Endodermal cell (in vitro differentiated cells): Measurements from ENCODE around the gene MED13L. TPM values are rescaled to one million over a fixed set of nuclear protein-coding genes. Genes with fewer than 3 reads are reported as not detected.
A peak's percentile ranks its signal among the peaks of the same experiment; 100 is the strongest.

Experiments
- DNase-seq: peaks from one replicate; pipeline ENCODE4 v3.0.0-alpha.2; 2017
- H3K27ac ChIP-seq: 2 replicates; pipeline ENCODE4 v1.5.1; 2013; ENCODE audit warnings: mild to moderate bottlenecking, low read depth, low read length, moderate library complexity
- H3K27me3 ChIP-seq: 2 replicates; pipeline ENCODE4 v1.6.1; 2013; ENCODE audit warnings: mild to moderate bottlenecking, low read length, moderate library complexity; ENCODE audit not compliant: insufficient read depth, control insufficient read depth, poor library complexity, severe bottlenecking
- H3K36me3 ChIP-seq: 2 replicates; pipeline ENCODE4 v1.7.0; 2013; ENCODE audit warnings: mild to moderate bottlenecking, low read length, moderate library complexity; ENCODE audit not compliant: control insufficient read depth, insufficient read depth
- H3K4me1 ChIP-seq: one replicate; pipeline ENCODE4 v1.7.0; 2013; ENCODE audit warnings: low read length; ENCODE audit not compliant: control insufficient read depth, insufficient read depth
- H3K4me3 ChIP-seq: 2 replicates; pipeline ENCODE4 v1.5.1; 2013; ENCODE audit warnings: mild to moderate bottlenecking, low read length, moderate library complexity
- H3K9ac ChIP-seq: 2 replicates; pipeline ENCODE4 v1.6.1; 2013; ENCODE audit warnings: mild to moderate bottlenecking, low read length, moderate library complexity; ENCODE audit not compliant: poor library complexity, severe bottlenecking; ENCODE audit errors: extremely low read depth
- H3K9me3 ChIP-seq: 2 replicates; pipeline ENCODE4 v1.6.1; 2013; ENCODE audit warnings: mild to moderate bottlenecking, low read length, moderate library complexity; ENCODE audit not compliant: control insufficient read depth
- H3K27ac Mint-ChIP-seq: 2 replicates; pipeline ENCODE4 v1.8.0; 2020; ENCODE audit warnings: mixed read lengths
- H3K27me3 Mint-ChIP-seq: 2 replicates; pipeline ENCODE4 v1.8.0; 2021; ENCODE audit warnings: mild to moderate bottlenecking, mixed read lengths; ENCODE audit not compliant: insufficient read depth
- H3K36me3 Mint-ChIP-seq: 2 replicates; pipeline ENCODE4 v1.8.0; 2020; ENCODE audit warnings: low read depth, mixed read lengths
- H3K4me1 Mint-ChIP-seq: 2 replicates; pipeline ENCODE4 v1.8.0; 2020; ENCODE audit warnings: mixed read lengths
- H3K4me3 Mint-ChIP-seq: 2 replicates; pipeline ENCODE4 v1.8.0; 2020; ENCODE audit warnings: mild to moderate bottlenecking, moderate library complexity, mixed read lengths
- H3K9me3 Mint-ChIP-seq: 2 replicates; pipeline ENCODE4 v1.8.0; 2020; ENCODE audit warnings: mild to moderate bottlenecking, mixed read lengths
- CTCF ChIP-seq: fragments of 200-600 bp; sonication (generic); conservative IDR thresholded peaks from 2 replicates; pipeline ENCODE4 v1.5.0; 2021; ENCODE audit warnings: antibody characterized with exemption, mild to moderate bottlenecking
- WGBS, 2 experiments: methylation state at CpG; one replicate each; pipeline versions ENCODE4 v1.1.5 to v1.1.7; 2013; ENCODE audit warnings: missing lambda C conversion rate in 2 of 2, mixed read lengths in 1 of 2; ENCODE audit not compliant: insufficient coverage in 1 of 2, insufficient read length in 1 of 2; 5-methylcytosine and 5-hydroxymethylcytosine counted together
- total RNA-seq, 2 donors: library from RNA; stranded (reverse); fragmentation: NEBNext Ultra II Directional in 1 of 2; extraction: Animal tissue kit (Norgen Biotek cat#: 25700) in 1 of 2; gene quantifications; 2 replicates in 1 of 2; 3 replicates in 1 of 2; pipeline ENCODE4 v1.2.1, GENCODE V29; 2021

Gene MED13L
- total RNA-seq, 2 donors from 2014 or later, result 101 to 111 TPM

GRCh38 chr12:115949675-115950074, 327.8 kb downstream of the MED13L start:
- H3K9ac ChIP-seq, result no peak overlapping the region
- peak; percentile 74 for DNase-seq
- Mint-ChIP-seq H3K4me3 (no peak overlapping the region), H3K9me3 (no peaks in the 10 kb centered on the region), H3K4me1 (peaks cover 7% of the 10 kb centered on the region), H3K27ac (no peak overlapping the region), H3K36me3 (peaks cover 3% of the 10 kb centered on the region), H3K27me3 (no peaks in the 10 kb centered on the region)
- TF ChIP-seq CTCF, result peak; percentile 35
- no peaks in the 10 kb centered on the region for H3K27me3 ChIP-seq
- no peaks in the 10 kb centered on the region for H3K9me3 ChIP-seq
- H3K4me1 ChIP-seq, result peaks cover 2% of the 10 kb centered on the region
- no peak overlapping the region for H3K4me3 ChIP-seq
- H3K27ac ChIP-seq, result no peak overlapping the region
- WGBS, 2 experiments, result 89% methylated on average over 7 to 8 of the region's 8 CpGs
- H3K36me3 ChIP-seq, result peaks cover 11% of the 10 kb centered on the region

GRCh38 chr12:115947696-115948062, 329.8 kb downstream of the MED13L start:
- Mint-ChIP-seq H3K36me3 (peaks cover 3% of the 10 kb centered on the region), H3K27ac (no peak overlapping the region), H3K4me1 (peaks cover 7% of the 10 kb centered on the region), H3K27me3 (no peaks in the 10 kb centered on the region), H3K4me3 (no peak overlapping the region), H3K9me3 (no peaks in the 10 kb centered on the region)
- no peak overlapping the region for H3K4me3 ChIP-seq
- H3K36me3 ChIP-seq, result peaks cover 9% of the 10 kb centered on the region
- WGBS, 2 experiments, result 84% methylated on average over 12 of the region's 12 CpGs
- no peak overlapping the region for H3K9ac ChIP-seq
- H3K27me3 ChIP-seq, result no peaks in the 10 kb centered on the region
- H3K27ac ChIP-seq, result no peak overlapping the region
- H3K9me3 ChIP-seq, result no peaks in the 10 kb centered on the region
- no peak for DNase-seq
- TF ChIP-seq CTCF, result no peak
- H3K4me1 ChIP-seq, result peaks cover 2% of the 10 kb centered on the region

GRCh38 chr12:115946867-115947695, 330.4 kb downstream of the MED13L start:
- Histone ChIP-seq H3K27me3 (no peaks in the 10 kb centered on the region), H3K9me3 (no peaks in the 10 kb centered on the region), H3K4me3 (no peak overlapping the region), H3K36me3 (peaks cover 8% of the 10 kb centered on the region), H3K27ac (no peak overlapping the region), H3K4me1 (peaks cover 2% of the 10 kb centered on the region), H3K9ac (no peak overlapping the region)
- H3K27ac Mint-ChIP-seq, result no peak overlapping the region
- TF ChIP-seq CTCF, result peak; percentile 79
- WGBS, 2 experiments, result 87 to 90% methylated on average over 11 to 19 of the region's 19 CpGs
- peaks cover 7% of the 10 kb centered on the region for H3K4me1 Mint-ChIP-seq
- H3K4me3 Mint-ChIP-seq, result no peak overlapping the region
- no peaks in the 10 kb centered on the region for H3K9me3 Mint-ChIP-seq
- H3K27me3 Mint-ChIP-seq, result no peaks in the 10 kb centered on the region
- no peak for DNase-seq
- peaks cover 3% of the 10 kb centered on the region for H3K36me3 Mint-ChIP-seq
